DOHH2 (cell line): Measurements from ENCODE around the gene RAB5A.

ENCODE experiments used
- EZH2phosphoT487 ChIP-seq: fragments of 200-600 bp; sonication (generic); IDR thresholded peaks from 2 replicates; pipeline ENCODE4 v1.6.1; 2017; ENCODE audit warnings: borderline replicate concordance, mild to moderate bottlenecking, antibody characterized with exemption, low read length, moderate library complexity, mixed read lengths
- TF ChIP-seq, protein P1 (sequence below): fragments of 200-600 bp; sonication (generic); IDR thresholded peaks from one replicate; pipeline ENCODE4 v1.5.1; 2014; ENCODE audit warnings: antibody characterized with exemption, mild to moderate bottlenecking, low read depth, low read length; ENCODE audit not compliant: poor library complexity, severe bottlenecking

DNA sequence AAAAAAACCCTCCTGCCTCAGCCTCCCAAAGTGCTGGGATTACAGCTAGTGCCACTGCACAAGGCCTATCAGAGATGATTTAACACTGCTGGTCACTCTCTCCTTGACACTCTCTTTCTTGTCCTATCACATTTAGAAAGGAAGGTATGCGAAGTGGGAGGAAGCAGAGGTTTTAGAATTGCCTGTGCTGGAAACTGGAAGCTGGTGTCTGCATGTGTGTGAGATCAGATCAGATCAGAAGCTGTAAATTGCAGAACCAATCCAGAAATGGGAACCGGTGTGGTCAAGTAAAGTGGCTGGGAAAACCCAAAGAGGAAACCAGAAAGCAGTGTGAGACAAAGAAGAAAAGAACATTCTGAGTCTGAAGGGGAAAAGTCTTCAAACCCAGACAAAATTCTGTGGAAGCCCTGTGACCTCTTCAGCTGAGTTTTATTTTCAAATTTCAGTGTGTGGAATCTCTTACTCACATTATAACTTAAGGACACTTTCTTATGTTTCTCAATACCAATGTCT lies 15.7 kb upstream of the RAB5A start:
- TF ChIP-seq, protein P1, sequence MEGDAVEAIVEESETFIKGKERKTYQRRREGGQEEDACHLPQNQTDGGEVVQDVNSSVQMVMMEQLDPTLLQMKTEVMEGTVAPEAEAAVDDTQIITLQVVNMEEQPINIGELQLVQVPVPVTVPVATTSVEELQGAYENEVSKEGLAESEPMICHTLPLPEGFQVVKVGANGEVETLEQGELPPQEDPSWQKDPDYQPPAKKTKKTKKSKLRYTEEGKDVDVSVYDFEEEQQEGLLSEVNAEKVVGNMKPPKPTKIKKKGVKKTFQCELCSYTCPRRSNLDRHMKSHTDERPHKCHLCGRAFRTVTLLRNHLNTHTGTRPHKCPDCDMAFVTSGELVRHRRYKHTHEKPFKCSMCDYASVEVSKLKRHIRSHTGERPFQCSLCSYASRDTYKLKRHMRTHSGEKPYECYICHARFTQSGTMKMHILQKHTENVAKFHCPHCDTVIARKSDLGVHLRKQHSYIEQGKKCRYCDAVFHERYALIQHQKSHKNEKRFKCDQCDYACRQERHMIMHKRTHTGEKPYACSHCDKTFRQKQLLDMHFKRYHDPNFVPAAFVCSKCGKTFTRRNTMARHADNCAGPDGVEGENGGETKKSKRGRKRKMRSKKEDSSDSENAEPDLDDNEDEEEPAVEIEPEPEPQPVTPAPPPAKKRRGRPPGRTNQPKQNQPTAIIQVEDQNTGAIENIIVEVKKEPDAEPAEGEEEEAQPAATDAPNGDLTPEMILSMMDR = no peak
- no peak for TF ChIP-seq EZH2phosphoT487
